GM18519 (cell line): ENCODE data around the gene MIS12.

Experiments
- ATAC-seq: cut with Tn5 transposase; IDR thresholded peaks from one replicate; pipeline ENCODE4 v1.9.1; 2021; ENCODE audit warnings: mild to moderate bottlenecking, moderate library complexity; ENCODE audit not compliant: unreplicated experiment, low FRiP score

MIS12 gene

DNA sequence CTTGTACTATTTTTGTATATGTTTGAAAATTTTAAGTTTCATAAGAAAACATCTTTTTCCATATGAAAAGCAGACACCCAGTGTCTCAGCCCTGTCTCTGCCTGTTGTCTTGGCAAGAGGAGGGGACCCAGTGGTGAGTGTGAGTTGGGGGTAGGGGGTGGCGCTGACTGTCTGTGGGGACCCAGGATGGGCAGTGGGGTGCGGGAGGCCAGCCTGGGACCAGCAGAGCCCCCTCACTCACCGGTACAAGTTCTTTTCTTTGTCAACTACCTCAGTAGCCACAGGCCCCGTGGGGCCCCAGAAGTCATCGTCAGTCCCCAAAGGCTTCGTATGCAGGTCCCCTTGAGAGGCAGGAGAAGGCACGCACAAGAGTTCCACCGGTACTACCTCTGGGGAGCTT is 46.2 kb downstream of the MIS12 start:
- no peak for ATAC-seq

- no peak for ATAC-seq
Observed at GRCh38 chr17:5533486-5534315, 47.3 kb downstream of the MIS12 start.

DNA sequence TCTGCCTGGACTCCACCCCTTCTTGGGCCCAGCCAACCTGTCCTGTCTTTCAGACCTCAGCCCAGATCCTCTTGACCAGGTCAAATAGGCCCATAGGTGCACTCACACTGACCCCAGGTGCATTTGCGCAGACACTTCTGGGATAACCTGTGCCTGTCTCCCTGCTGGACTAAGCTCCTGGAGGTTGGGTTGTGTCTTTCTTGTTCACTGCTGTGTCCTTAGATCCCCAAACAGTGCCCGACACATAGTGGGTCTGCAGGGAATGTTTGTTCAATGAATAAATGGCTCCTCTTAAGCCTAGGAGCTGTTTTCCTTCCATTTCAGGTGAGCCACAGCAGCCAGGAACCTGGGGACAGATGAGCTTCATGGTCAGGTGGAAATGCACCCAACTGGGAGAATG is 49.1 kb downstream of the MIS12 start:
- no peak for ATAC-seq

DNA sequence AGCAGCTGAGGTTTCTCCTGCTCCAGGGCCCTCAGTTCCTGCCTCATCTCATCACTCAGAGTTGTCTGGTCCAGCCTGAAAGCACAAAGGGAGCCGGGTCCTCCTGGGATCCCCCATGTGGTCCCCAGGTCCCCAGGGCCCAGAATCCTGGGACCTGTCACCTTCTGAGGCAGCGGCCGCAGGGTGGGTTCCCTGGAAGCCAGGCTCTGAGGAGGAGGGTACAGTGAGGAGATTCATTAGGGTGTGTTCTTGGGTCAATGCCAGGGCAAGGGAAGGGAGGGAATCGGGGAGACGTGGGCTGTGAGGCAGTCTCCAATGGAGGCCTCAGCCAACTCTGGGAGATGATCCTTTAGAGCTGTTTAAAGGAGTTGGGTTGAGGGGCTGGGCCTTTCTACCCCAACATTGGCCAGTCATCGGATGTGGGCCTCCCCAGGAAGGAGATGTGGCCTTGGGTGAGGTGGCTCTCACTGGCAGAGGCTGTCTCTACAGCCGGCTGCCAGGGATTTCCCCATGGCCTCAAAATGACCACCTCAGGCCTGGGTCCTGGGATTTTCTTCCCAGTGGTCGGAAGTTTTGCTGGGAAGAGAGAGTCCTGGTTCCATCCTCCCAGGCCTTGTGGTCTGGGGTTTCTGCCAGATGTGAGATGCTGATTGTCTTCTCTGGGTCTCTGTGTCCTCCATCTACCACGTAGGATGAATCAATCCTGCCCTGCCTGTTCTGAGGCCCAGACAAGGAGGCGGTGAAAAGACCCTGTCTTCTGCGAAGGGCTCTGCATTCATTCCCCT is 50.7 kb downstream of the MIS12 start:
- no peak for ATAC-seq

GRCh38 chr17:5539286-5539685 is 52.9 kb downstream of the MIS12 start:
- ATAC-seq = no peak

DNA sequence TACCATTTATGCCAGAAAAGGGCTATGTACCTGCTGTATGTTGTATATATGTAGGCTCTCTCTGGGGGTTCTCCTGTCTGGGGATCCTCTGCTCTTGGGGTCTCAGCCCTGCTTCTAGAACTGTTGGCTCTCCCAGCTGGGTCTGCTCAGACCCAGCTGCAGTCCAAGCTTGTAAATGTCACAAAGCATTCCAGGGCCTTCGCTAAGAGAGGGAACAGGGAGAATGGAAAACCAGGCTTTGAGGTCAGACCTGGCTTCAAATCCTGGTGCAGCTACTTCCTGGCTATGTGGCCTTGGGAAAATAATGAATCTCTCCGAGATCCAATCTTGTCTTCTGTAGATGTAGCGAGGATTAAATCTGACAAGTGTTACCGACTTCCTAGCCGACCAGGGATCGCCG is 54.0 kb downstream of the MIS12 start:
- ATAC-seq = no peak
